Activated T-helper 17 cell treated with anti-CD3 and anti-CD28 coated beads, Interleukin-2, amount 50 U/mL, for 72 hours (primary cell): ENCODE data around the gene NPHP4. TPM values are rescaled to one million over a fixed set of nuclear protein-coding genes. Genes with fewer than 3 reads are reported as not detected.
"Not testable (repeated sequence)": the region's sequence is repeated elsewhere in the genome, so short reads cannot be mapped to it uniquely, and the experiment has no call there.

ENCODE experiments used
- ATAC-seq: fragments of 150-1000 bp; cut with Tn5 transposase; replicated peaks from 2 replicates; pipeline ENCODE4 v1.10.0; 2021; ENCODE audit warnings: mild to moderate bottlenecking, moderate library complexity
- H3K27ac Mint-ChIP-seq: one replicate; pipeline ENCODE4 v1.8.0; 2022; ENCODE audit warnings: mixed read lengths
- H3K27me3 Mint-ChIP-seq: one replicate; pipeline ENCODE4 v1.8.0; 2022; ENCODE audit warnings: mixed read lengths
- H3K36me3 Mint-ChIP-seq: one replicate; pipeline ENCODE4 v1.8.0; 2022; ENCODE audit warnings: low read depth, mild to moderate bottlenecking, mixed read lengths
- H3K4me1 Mint-ChIP-seq: one replicate; pipeline ENCODE4 v1.8.0; 2022; ENCODE audit warnings: mixed read lengths
- H3K4me3 Mint-ChIP-seq: one replicate; pipeline ENCODE4 v1.8.0; 2022; ENCODE audit warnings: mild to moderate bottlenecking, mixed read lengths
- H3K9me3 Mint-ChIP-seq: one replicate; pipeline ENCODE4 v1.8.0; 2022; ENCODE audit warnings: mixed read lengths
- total RNA-seq, 2 donors: library from RNA; stranded (reverse); gene quantifications; one replicate each; pipeline ENCODE4 v1.2.3, GENCODE V29; 2022

Gene NPHP4
- total RNA-seq, 2 donors from 2014 or later: 21.5 to 35.7 TPM

- Mint-ChIP-seq H3K4me1 (peaks cover 44% of the 10 kb centered on the region), H3K27me3 (no peaks in the 10 kb centered on the region), H3K9me3 (no peaks in the 10 kb centered on the region), H3K27ac (peak overlapping the region; percentile 97), H3K36me3 (peaks cover 86% of the 10 kb centered on the region), H3K4me3 (peak overlapping the region; percentile 99)
- no peak for ATAC-seq
These were observed 37.1 kb upstream of the NPHP4 start for GRCh38 chr1:6029351-6029750.

- H3K4me1 Mint-ChIP-seq: peaks cover 41% of the 10 kb centered on the region
- peaks cover 78% of the 10 kb centered on the region for H3K36me3 Mint-ChIP-seq
- H3K4me3 Mint-ChIP-seq: peak overlapping the region; percentile 99
- H3K9me3 Mint-ChIP-seq: no peaks in the 10 kb centered on the region
- ATAC-seq: peak; percentile 61
- H3K27me3 Mint-ChIP-seq: no peaks in the 10 kb centered on the region
- peak overlapping the region; percentile 97 for H3K27ac Mint-ChIP-seq
These were observed 36.0 kb upstream of the NPHP4 start for GRCh38 chr1:6028042-6028850.

GRCh38 chr1:6027591-6027990 is 35.4 kb upstream of the NPHP4 start:
- Mint-ChIP-seq H3K9me3 (no peaks in the 10 kb centered on the region), H3K4me1 (peaks cover 34% of the 10 kb centered on the region), H3K27ac (peak overlapping the region; percentile 97), H3K4me3 (peak overlapping the region; percentile 99), H3K36me3 (peaks cover 72% of the 10 kb centered on the region), H3K27me3 (no peaks in the 10 kb centered on the region)
- ATAC-seq: peak; percentile 43

DNA sequence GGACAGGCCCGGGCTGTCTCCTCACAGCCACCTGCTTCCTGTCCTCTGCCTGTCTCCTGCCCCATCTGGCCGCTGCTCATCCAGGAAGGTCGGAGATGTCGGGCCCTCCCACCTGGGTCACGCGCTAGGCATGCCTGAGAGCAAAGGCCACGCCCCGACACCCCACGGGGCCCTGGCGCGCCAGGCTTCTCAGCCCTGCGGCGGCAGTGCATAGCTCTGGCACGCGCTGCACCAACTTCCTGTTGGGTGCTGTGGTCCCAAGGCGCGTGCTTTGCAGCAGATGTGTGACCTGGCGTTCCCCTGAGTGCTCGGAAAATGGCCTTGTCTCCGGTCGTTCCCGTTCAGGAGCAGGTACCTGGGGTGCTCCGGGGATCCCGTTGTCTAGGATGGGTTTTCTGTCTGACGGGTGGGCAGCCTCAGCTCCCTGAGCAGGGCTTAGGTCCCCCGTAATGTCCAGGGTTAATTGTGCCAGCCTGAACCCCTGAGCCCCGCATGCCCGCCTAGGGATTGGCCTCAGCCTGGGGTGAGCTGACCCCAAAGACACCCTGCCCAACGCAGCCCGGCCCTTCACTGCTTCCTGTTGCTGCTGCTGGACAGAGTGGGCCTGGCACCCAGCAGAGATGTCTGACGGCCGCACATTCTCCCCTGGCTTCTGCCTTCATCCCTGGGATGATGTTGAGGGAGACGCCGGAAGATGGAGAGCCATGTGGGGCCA is 34.0 kb upstream of the NPHP4 start:
- peaks cover 33% of the 10 kb centered on the region for H3K4me1 Mint-ChIP-seq
- peak overlapping the region; percentile 99 for H3K4me3 Mint-ChIP-seq
- H3K9me3 Mint-ChIP-seq: no peaks in the 10 kb centered on the region
- peak overlapping the region; percentile 97 for H3K27ac Mint-ChIP-seq
- H3K27me3 Mint-ChIP-seq: no peaks in the 10 kb centered on the region
- ATAC-seq: peak; percentile 83
- peaks cover 59% of the 10 kb centered on the region for H3K36me3 Mint-ChIP-seq

DNA sequence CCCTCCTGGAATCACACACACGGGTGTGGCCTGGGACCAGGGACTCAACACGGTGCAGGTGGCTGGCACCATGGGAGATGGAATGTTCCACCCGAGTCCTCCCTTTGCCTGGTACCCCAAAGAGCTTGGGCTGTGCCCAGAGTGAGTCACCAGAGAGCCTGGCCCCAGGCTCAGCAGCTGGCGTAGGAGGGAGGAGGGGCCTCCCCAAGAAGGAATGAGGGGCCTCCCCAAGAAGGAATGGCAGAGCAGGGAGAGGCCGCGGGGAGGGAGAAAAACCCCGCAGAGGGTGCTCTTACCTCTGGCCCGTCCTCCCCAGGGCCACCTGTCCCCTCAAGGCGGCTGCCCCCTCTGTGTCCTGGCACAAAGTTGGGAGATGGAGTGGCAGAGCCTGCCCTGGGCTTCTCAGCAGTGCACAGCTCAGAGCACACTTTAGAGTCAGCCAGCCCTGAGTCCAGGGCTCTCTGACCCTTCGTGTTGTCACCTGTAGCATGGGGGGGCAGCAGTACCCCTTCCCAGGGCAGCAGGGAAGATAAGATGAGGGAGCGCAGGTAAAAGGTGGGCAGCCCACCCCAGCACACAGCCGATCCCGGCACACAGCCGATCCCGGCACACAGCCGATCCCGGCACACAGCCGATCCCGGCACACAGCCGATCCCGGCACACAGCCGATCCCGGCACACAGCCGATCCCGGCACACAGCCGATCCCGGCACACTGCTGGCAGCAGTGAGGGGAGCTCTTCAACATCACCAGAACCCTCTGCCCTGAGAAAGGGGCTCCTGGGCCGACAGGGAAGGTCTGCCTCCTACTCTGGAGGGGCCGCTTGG is 33.3 kb upstream of the NPHP4 start:
- H3K9me3 Mint-ChIP-seq: no peaks in the 10 kb centered on the region
- H3K4me3 Mint-ChIP-seq: peak overlapping the region; percentile 99
- H3K4me1 Mint-ChIP-seq: peaks cover 25% of the 10 kb centered on the region
- peak overlapping the region; percentile 87 for H3K27ac Mint-ChIP-seq
- H3K27me3 Mint-ChIP-seq: no peaks in the 10 kb centered on the region
- ATAC-seq: peak; percentile 28
- H3K36me3 Mint-ChIP-seq: peaks cover 51% of the 10 kb centered on the region

DNA sequence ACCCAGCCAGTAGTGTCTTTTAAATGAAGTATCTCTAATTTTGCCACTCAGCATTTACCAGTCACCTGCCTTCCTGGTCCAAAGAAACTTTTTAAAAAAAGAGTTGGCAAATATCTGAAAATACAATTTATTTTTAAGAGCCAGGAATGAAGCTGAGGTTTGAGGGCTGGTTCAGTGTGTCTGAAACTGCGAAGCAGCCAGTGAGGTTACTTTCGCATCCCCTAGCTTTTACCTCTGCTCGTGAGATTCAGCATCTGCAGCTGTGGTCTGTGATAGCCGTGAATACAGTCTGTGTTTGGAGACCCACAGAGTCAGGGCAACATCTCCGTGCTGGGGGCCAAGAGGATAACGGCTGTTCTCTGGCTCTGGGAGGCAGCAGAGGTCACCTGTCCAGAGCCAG is 32.2 kb upstream of the NPHP4 start:
- H3K4me1 Mint-ChIP-seq: peaks cover 21% of the 10 kb centered on the region
- peak overlapping the region; percentile 99 for H3K4me3 Mint-ChIP-seq
- H3K27me3 Mint-ChIP-seq: no peaks in the 10 kb centered on the region
- peaks cover 45% of the 10 kb centered on the region for H3K36me3 Mint-ChIP-seq
- ATAC-seq: no peak
- no peaks in the 10 kb centered on the region for H3K9me3 Mint-ChIP-seq
- no peak overlapping the region for H3K27ac Mint-ChIP-seq

DNA sequence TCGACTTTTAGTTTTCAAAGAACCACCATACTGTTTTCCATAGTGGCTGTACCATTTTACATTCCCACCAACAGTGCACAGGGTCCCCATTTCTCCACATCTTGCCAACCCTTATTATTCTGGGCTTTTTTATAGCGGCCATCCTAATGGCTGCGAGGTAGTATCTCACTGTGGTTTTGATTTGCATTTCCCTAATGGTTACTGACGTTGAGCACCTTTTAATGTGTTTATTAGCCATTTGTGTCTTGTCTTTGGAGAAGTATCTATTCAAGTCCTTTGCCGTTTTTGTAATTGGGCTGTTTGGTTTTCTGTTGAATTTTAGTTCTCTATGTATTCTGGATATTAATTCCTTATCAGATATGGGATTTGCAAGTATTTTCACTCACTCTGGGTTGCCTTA is 31.1 kb upstream of the NPHP4 start:
- Mint-ChIP-seq H3K27me3 (no peaks in the 10 kb centered on the region), H3K4me3 (no peak overlapping the region), H3K27ac (no peak overlapping the region), H3K4me1 (peaks cover 18% of the 10 kb centered on the region), H3K36me3 (peaks cover 35% of the 10 kb centered on the region), H3K9me3 (no peaks in the 10 kb centered on the region)
- no peak for ATAC-seq

DNA sequence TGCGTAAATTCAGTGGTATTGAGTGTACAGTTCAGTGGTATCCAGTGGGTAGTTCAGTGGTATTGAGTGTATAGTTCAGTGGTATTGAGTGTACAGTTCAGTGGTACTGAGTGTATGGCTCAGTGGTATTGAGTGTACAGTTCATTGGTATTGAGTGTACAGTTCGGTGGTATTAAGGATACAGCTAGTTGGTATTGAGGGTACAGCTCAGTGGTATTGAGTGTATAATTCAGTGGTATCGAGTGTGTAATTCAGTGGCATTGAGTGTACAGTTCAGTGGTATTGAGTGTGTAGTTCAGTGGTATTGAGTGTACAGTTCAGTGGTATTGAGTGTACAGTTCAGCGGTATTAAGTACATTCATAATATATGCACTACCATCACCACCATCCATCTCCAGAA is 30.0 kb upstream of the NPHP4 start:
- H3K27me3 Mint-ChIP-seq: no peaks in the 10 kb centered on the region

DNA sequence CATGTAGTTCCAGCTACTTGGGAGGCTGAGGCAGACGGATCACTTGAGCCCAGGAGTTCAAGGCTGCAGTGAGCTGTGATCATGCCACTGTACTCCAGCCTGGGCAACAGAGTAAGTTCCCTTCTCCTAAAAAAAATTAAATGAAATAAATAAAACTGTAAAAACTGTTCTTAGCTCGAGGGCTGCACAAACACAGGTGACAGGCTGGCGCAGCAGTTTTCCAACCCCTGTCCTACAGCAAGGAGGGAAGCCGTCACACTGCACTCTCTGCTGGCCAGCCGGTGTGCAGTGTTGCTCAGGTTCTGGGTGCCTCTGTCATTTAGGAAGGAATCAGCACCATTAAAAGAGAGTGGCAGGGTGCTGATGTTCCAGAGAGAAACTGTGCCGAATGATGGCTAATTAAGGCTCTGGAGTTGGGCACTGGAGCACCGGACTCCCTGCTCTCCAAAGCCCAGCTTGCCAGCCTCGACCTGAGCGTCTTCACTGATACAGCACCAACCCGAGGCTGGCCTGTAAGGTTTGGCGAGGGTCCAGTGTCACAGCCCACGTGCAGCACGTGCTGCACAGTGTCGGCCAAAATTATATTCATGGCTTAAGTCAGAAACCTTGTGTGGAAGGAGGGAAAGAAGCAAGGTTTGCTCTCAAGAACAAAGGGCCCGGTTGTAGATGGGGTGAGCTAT is 27.1 kb upstream of the NPHP4 start:
- no peak for ATAC-seq
- Mint-ChIP-seq H3K4me1 (peaks cover 9% of the 10 kb centered on the region), H3K9me3 (no peaks in the 10 kb centered on the region), H3K27me3 (no peaks in the 10 kb centered on the region), H3K36me3 (peaks cover 21% of the 10 kb centered on the region), H3K27ac (no peak overlapping the region), H3K4me3 (no peak overlapping the region)

More for the DNA sequence above, 30.0 kb upstream of the NPHP4 start:
- H3K27ac Mint-ChIP-seq: no peak overlapping the region
- no peaks in the 10 kb centered on the region for H3K9me3 Mint-ChIP-seq
- no peak for ATAC-seq
- peaks cover 24% of the 10 kb centered on the region for H3K36me3 Mint-ChIP-seq
- no peak overlapping the region for H3K4me3 Mint-ChIP-seq
- peaks cover 14% of the 10 kb centered on the region for H3K4me1 Mint-ChIP-seq

GRCh38 chr1:6017654-6018053 is 25.4 kb upstream of the NPHP4 start:
- not testable (repeated sequence) for H3K27me3 Mint-ChIP-seq

DNA sequence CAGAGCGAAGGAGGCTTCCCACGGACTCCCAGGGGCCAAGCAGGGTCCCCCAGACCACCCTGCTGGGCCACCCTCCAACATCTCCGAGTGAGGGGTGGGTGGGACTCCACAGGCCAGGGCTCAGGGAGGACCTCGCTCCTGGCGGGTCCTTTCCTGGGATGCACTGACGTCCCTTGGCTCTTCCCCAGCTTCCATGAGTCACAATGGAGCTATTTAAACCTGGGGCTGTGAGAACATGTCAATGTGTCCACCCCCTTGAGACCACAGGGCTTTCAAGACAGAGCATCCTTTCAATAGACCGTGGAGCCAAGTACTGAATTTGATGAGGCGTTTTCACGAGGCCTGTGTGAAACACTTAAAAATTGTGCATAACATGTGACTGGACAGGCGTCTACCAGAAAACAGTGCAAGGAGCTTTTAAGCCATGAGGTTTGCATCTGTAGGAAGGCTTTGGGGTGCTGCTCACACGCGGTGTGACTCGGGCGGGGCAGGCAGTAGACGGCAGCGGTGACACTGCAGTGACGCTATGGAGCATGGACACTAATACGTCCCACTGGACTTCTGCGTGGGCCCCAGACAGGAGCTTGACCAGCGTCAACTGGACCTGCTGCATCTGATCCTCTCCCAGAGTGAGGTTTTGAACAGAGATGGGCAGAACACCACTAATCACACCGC is 24.1 kb upstream of the NPHP4 start:
- ATAC-seq: no peak
- no peaks in the 10 kb centered on the region for H3K27me3 Mint-ChIP-seq
- H3K4me3 Mint-ChIP-seq: no peak overlapping the region

More at GRCh38 chr1:6017654-6018053, 25.4 kb upstream of the NPHP4 start:
- not testable (repeated sequence) for H3K9me3 Mint-ChIP-seq, H3K27ac Mint-ChIP-seq, ATAC-seq, H3K4me3 Mint-ChIP-seq
- H3K36me3 Mint-ChIP-seq: peaks cover 22% of the 10 kb centered on the region
- peaks cover 12% of the 10 kb centered on the region for H3K4me1 Mint-ChIP-seq

GRCh38 chr1:6014130-6014999 is 22.1 kb upstream of the NPHP4 start:
- ATAC-seq: no peak
- H3K4me3 Mint-ChIP-seq: no peak overlapping the region
- peaks cover 5% of the 10 kb centered on the region for H3K4me1 Mint-ChIP-seq
- H3K27ac Mint-ChIP-seq: no peak overlapping the region
- H3K27me3 Mint-ChIP-seq: no peaks in the 10 kb centered on the region
- peaks cover 16% of the 10 kb centered on the region for H3K36me3 Mint-ChIP-seq
- no peaks in the 10 kb centered on the region for H3K9me3 Mint-ChIP-seq

More for the DNA sequence above, 24.1 kb upstream of the NPHP4 start:
- Mint-ChIP-seq H3K9me3 (no peaks in the 10 kb centered on the region), H3K36me3 (peaks cover 22% of the 10 kb centered on the region), H3K4me1 (peaks cover 5% of the 10 kb centered on the region), H3K27ac (no peak overlapping the region)

DNA sequence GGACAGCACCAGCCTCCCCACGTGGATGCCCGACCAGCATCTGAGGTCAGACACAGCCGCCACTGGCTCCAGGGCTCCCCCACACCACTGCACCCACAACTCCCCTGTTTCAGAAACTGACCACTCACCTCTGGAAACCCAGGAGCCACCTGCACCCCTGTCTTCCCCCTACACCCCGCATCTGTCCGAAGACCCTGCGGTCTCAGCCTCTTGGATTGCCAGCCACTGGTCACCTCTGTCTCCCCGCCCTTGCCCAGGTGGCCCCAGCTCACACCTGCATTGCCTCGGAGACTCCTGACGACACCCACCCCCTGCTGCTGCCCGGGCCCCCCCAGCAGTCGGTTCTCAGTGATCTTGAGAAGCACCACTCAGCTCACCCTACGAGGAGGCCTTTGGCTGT is 21.3 kb upstream of the NPHP4 start:
- no peak overlapping the region for H3K4me3 Mint-ChIP-seq
- no peak for ATAC-seq
- no peak overlapping the region for H3K27ac Mint-ChIP-seq
- peaks cover 5% of the 10 kb centered on the region for H3K4me1 Mint-ChIP-seq
- no peaks in the 10 kb centered on the region for H3K27me3 Mint-ChIP-seq
- no peaks in the 10 kb centered on the region for H3K9me3 Mint-ChIP-seq
- H3K36me3 Mint-ChIP-seq: peaks cover 16% of the 10 kb centered on the region
